ENCODE data around the gene MYEF2. TPM values are rescaled to one million over a fixed set of nuclear protein-coding genes. Genes with fewer than 3 reads are reported as not detected.

The MYEF2 gene
- total and polyA plus RNA-seq, 2 experiments from 2014 or later: 62.0 to 79.7 TPM

DNA sequence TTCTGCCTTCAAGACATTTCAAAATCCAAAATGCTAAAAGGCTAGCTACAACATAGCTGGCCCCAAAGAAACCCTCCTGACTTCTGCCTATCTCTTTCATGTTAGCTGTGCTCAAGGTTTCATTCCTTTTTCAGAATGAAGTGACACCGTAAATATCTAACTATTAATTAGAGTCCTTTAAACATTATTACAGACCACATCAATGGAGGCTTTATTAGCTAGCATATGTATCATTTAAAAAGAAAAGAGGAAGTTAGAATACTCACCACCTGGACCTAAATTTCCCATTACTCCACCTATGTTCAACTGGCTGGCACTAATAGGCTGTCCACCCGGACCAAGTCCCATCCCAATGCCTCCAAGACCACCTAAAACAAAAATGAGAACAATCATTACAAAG lies 24.6 kb downstream of the MYEF2 start:
- DNase-seq (ENCODE audit: low spot score) (no peak), ATAC-seq (no peak)
- Histone ChIP-seq H3K9me2 (ENCODE audit: insufficient read depth) (no peaks in the 10 kb centered on the region), H3K4me1 (ENCODE audit: insufficient read depth) (peaks cover 16% of the 10 kb centered on the region), H3K79me2 (replicated peaks; ENCODE audit: insufficient read depth) (no peaks in the 10 kb centered on the region), H3K27me3 (ENCODE audit: insufficient read depth) (no peaks in the 10 kb centered on the region), H3K4me2 (no peak overlapping the region), H4K20me1 (replicated peaks; ENCODE audit: insufficient read depth) (no peaks in the 10 kb centered on the region), H2AFZ (no peak overlapping the region), H3K36me3 (ENCODE audit: insufficient read depth) (peaks cover 17% of the 10 kb centered on the region), H3K4me3 (no peak overlapping the region), H3K27ac (ENCODE audit: low read depth) (no peak overlapping the region), H3F3A (replicated peaks; ENCODE audit: low read depth) (no peaks in the 10 kb centered on the region)
- peaks cover 22% of the 10 kb centered on the region for H3K4me1 Mint-ChIP-seq
- H3K36me3 Mint-ChIP-seq (ENCODE audit: low read depth): peaks cover 44% of the 10 kb centered on the region
- TF ChIP-seq CREB1 (CRISPR knock-in tag; IDR thresholded peaks at IDR 0.05; ENCODE audit: low read depth) (no peak), EZH2 (IDR thresholded peaks at IDR 0.05; ENCODE audit: low read depth, unreplicated experiment) (no peak), EZH2phosphoT487 (IDR thresholded peaks at IDR 0.05; ENCODE audit: unreplicated experiment) (no peak), ZNF114 (CRISPR knock-in tag; IDR thresholded peaks at IDR 0.05) (no peak), NANOG (IDR thresholded peaks at IDR 0.05; ENCODE audit: borderline replicate concordance) (no peak), JUNB (IDR thresholded peaks at IDR 0.05; ENCODE audit: unreplicated experiment) (no peak), ZNF331 (CRISPR knock-in tag; IDR thresholded peaks at IDR 0.05; ENCODE audit: low read depth) (no peak), STAT1 (IDR thresholded peaks at IDR 0.05; ENCODE audit: unreplicated experiment) (no peak), POLR2AphosphoS5 (IDR thresholded peaks at IDR 0.05; ENCODE audit: low read depth) (no peak)
- TF ChIP-seq, protein P1, sequence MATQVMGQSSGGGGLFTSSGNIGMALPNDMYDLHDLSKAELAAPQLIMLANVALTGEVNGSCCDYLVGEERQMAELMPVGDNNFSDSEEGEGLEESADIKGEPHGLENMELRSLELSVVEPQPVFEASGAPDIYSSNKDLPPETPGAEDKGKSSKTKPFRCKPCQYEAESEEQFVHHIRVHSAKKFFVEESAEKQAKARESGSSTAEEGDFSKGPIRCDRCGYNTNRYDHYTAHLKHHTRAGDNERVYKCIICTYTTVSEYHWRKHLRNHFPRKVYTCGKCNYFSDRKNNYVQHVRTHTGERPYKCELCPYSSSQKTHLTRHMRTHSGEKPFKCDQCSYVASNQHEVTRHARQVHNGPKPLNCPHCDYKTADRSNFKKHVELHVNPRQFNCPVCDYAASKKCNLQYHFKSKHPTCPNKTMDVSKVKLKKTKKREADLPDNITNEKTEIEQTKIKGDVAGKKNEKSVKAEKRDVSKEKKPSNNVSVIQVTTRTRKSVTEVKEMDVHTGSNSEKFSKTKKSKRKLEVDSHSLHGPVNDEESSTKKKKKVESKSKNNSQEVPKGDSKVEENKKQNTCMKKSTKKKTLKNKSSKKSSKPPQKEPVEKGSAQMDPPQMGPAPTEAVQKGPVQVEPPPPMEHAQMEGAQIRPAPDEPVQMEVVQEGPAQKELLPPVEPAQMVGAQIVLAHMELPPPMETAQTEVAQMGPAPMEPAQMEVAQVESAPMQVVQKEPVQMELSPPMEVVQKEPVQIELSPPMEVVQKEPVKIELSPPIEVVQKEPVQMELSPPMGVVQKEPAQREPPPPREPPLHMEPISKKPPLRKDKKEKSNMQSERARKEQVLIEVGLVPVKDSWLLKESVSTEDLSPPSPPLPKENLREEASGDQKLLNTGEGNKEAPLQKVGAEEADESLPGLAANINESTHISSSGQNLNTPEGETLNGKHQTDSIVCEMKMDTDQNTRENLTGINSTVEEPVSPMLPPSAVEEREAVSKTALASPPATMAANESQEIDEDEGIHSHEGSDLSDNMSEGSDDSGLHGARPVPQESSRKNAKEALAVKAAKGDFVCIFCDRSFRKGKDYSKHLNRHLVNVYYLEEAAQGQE (IDR thresholded peaks at IDR 0.05; ENCODE audit: unreplicated experiment): no peak
- TF ChIP-seq, protein P2, sequence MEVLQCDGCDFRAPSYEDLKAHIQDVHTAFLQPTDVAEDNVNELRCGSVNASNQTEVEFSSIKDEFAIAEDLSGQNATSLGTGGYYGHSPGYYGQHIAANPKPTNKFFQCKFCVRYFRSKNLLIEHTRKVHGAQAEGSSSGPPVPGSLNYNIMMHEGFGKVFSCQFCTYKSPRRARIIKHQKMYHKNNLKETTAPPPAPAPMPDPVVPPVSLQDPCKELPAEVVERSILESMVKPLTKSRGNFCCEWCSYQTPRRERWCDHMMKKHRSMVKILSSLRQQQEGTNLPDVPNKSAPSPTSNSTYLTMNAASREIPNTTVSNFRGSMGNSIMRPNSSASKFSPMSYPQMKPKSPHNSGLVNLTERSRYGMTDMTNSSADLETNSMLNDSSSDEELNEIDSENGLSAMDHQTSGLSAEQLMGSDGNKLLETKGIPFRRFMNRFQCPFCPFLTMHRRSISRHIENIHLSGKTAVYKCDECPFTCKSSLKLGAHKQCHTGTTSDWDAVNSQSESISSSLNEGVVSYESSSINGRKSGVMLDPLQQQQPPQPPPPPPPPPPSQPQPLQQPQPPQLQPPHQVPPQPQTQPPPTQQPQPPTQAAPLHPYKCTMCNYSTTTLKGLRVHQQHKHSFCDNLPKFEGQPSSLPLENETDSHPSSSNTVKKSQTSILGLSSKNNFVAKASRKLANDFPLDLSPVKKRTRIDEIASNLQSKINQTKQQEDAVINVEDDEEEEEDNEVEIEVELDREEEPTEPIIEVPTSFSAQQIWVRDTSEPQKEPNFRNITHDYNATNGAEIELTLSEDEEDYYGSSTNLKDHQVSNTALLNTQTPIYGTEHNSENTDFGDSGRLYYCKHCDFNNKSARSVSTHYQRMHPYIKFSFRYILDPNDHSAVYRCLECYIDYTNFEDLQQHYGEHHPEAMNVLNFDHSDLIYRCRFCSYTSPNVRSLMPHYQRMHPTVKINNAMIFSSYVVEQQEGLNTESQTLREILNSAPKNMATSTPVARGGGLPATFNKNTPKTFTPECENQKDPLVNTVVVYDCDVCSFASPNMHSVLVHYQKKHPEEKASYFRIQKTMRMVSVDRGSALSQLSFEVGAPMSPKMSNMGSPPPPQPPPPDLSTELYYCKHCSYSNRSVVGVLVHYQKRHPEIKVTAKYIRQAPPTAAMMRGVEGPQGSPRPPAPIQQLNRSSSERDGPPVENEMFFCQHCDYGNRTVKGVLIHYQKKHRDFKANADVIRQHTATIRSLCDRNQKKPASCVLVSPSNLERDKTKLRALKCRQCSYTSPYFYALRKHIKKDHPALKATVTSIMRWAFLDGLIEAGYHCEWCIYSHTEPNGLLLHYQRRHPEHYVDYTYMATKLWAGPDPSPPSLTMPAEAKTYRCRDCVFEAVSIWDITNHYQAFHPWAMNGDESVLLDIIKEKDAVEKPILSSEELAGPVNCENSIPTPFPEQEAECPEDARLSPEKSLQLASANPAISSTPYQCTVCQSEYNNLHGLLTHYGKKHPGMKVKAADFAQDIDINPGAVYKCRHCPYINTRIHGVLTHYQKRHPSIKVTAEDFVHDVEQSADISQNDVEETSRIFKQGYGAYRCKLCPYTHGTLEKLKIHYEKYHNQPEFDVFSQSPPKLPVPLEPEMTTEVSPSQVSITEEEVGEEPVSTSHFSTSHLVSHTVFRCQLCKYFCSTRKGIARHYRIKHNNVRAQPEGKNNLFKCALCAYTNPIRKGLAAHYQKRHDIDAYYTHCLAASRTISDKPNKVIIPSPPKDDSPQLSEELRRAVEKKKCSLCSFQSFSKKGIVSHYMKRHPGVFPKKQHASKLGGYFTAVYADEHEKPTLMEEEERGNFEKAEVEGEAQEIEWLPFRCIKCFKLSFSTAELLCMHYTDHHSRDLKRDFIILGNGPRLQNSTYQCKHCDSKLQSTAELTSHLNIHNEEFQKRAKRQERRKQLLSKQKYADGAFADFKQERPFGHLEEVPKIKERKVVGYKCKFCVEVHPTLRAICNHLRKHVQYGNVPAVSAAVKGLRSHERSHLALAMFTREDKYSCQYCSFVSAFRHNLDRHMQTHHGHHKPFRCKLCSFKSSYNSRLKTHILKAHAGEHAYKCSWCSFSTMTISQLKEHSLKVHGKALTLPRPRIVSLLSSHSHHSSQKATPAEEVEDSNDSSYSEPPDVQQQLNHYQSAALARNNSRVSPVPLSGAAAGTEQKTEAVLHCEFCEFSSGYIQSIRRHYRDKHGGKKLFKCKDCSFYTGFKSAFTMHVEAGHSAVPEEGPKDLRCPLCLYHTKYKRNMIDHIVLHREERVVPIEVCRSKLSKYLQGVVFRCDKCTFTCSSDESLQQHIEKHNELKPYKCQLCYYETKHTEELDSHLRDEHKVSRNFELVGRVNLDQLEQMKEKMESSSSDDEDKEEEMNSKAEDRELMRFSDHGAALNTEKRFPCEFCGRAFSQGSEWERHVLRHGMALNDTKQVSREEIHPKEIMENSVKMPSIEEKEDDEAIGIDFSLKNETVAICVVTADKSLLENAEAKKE (CRISPR knock-in tag; IDR thresholded peaks at IDR 0.05): no peak
- TF ChIP-seq, protein P3, sequence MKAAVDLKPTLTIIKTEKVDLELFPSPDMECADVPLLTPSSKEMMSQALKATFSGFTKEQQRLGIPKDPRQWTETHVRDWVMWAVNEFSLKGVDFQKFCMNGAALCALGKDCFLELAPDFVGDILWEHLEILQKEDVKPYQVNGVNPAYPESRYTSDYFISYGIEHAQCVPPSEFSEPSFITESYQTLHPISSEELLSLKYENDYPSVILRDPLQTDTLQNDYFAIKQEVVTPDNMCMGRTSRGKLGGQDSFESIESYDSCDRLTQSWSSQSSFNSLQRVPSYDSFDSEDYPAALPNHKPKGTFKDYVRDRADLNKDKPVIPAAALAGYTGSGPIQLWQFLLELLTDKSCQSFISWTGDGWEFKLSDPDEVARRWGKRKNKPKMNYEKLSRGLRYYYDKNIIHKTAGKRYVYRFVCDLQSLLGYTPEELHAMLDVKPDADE (IDR thresholded peaks at IDR 0.05): no peak
- TF ChIP-seq, protein P4, sequence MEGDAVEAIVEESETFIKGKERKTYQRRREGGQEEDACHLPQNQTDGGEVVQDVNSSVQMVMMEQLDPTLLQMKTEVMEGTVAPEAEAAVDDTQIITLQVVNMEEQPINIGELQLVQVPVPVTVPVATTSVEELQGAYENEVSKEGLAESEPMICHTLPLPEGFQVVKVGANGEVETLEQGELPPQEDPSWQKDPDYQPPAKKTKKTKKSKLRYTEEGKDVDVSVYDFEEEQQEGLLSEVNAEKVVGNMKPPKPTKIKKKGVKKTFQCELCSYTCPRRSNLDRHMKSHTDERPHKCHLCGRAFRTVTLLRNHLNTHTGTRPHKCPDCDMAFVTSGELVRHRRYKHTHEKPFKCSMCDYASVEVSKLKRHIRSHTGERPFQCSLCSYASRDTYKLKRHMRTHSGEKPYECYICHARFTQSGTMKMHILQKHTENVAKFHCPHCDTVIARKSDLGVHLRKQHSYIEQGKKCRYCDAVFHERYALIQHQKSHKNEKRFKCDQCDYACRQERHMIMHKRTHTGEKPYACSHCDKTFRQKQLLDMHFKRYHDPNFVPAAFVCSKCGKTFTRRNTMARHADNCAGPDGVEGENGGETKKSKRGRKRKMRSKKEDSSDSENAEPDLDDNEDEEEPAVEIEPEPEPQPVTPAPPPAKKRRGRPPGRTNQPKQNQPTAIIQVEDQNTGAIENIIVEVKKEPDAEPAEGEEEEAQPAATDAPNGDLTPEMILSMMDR (conservative IDR thresholded peaks at IDR 0.05; ENCODE audit: low read depth in 2 of 2): no peak
- H3K27ac Mint-ChIP-seq: no peak overlapping the region
- no peak overlapping the region for H3K4me3 Mint-ChIP-seq
- H3K27me3 Mint-ChIP-seq (ENCODE audit: insufficient read depth, low read depth, poor library complexity): no peaks in the 10 kb centered on the region
- no peaks in the 10 kb centered on the region for H3K9me3 Mint-ChIP-seq

Data from GM23338 (cell line).